OCI-LY1 (cell line): Measurements from ENCODE around the gene GNB5.
"Not testable (repeated sequence)": the region's sequence is repeated elsewhere in the genome, so short reads cannot be mapped to it uniquely, and the experiment has no call there.

ENCODE experiments used
- H2AFZ ChIP-seq: fragments of 200-600 bp; sonication (generic), shearing (Covaris generic); 2 replicates; pipeline ENCODE4 v1.6.0; 2014; ENCODE audit warnings: antibody characterized with exemption, mild to moderate bottlenecking, low read length
- H3F3A ChIP-seq: fragments of 200-600 bp; sonication (generic), shearing (Covaris generic); 2 replicates; pipeline ENCODE4 v1.6.0; 2014; ENCODE audit warnings: mild to moderate bottlenecking, antibody characterized with exemption, low read length, moderate library complexity; ENCODE audit not compliant: insufficient read depth
- H3K27ac ChIP-seq: fragments of 200-600 bp; sonication (generic); 2 replicates; pipeline ENCODE4 v1.5.1; 2014; ENCODE audit warnings: low read length, mixed run types, mild to moderate bottlenecking, low read depth; ENCODE audit not compliant: poor library complexity, severe bottlenecking
- H3K27me3 ChIP-seq: fragments of 200-600 bp; sonication (generic); 2 replicates; pipeline ENCODE4 v1.6.0; 2014; ENCODE audit warnings: antibody characterized with exemption, mild to moderate bottlenecking, low read length, moderate library complexity; ENCODE audit not compliant: insufficient read depth
- H3K36me3 ChIP-seq: fragments of 200-600 bp; sonication (generic); 2 replicates; pipeline ENCODE4 v1.6.1; 2014; ENCODE audit warnings: mild to moderate bottlenecking, antibody characterized with exemption, low read length, moderate library complexity, mixed read lengths; ENCODE audit not compliant: insufficient read depth
- H3K4me1 ChIP-seq: fragments of 200-600 bp; sonication (generic); 2 replicates; pipeline ENCODE4 v1.5.1; 2014; ENCODE audit warnings: mild to moderate bottlenecking, low read length, moderate library complexity; ENCODE audit not compliant: insufficient read depth, severe bottlenecking
- H3K4me2 ChIP-seq: fragments of 200-600 bp; sonication (generic), shearing (Covaris generic); 2 replicates; pipeline ENCODE4 v1.6.1; 2014; ENCODE audit warnings: low read length
- H3K4me3 ChIP-seq: fragments of 200-600 bp; sonication (generic); 2 replicates; pipeline ENCODE4 v1.5.1; 2014; ENCODE audit warnings: low read length, low read depth, mild to moderate bottlenecking, mixed read lengths; ENCODE audit not compliant: poor library complexity, severe bottlenecking
- H3K79me2 ChIP-seq: fragments of 200-600 bp; shearing (Covaris generic); 2 replicates; pipeline ENCODE4 v1.6.1; 2016; ENCODE audit warnings: mixed run types, low read length, mixed read lengths; ENCODE audit not compliant: insufficient read depth
- H3K9ac ChIP-seq: fragments of 200-600 bp; sonication (generic), shearing (Covaris generic); 2 replicates; pipeline ENCODE4 v1.6.1; 2014; ENCODE audit warnings: mild to moderate bottlenecking, low read length, mixed read lengths
- H3K9me2 ChIP-seq: fragments of 200-600 bp; sonication (generic), shearing (Covaris generic); 2 replicates; pipeline ENCODE4 v1.6.1; 2014; ENCODE audit warnings: low read depth, mild to moderate bottlenecking, low read length, mixed read lengths
- H3K9me3 ChIP-seq: fragments of 200-600 bp; shearing (Covaris generic); 2 replicates; pipeline ENCODE4 v1.6.1; 2014; ENCODE audit warnings: low read length, mixed read lengths
- H4K20me1 ChIP-seq: fragments of 200-600 bp; sonication (generic), shearing (Covaris generic); 2 replicates; pipeline ENCODE4 v1.6.0; 2016; ENCODE audit warnings: mild to moderate bottlenecking, low read length; ENCODE audit not compliant: insufficient read depth
- CTCF ChIP-seq: fragments of 200-600 bp; sonication (generic), shearing (Covaris generic); IDR thresholded peaks from 2 replicates; pipeline ENCODE4 v1.5.1; 2017; ENCODE audit warnings: mild to moderate bottlenecking, antibody characterized with exemption, low read length, moderate library complexity, mixed read lengths
- EZH2 ChIP-seq: fragments of 200-600 bp; sonication (generic), shearing (Covaris generic); IDR thresholded peaks from 2 replicates; pipeline ENCODE4 v1.8.0; 2017; ENCODE audit warnings: borderline replicate concordance, mixed run types, mild to moderate bottlenecking, antibody characterized with exemption, low read length, moderate library complexity, mixed read lengths

Gene GNB5

GRCh38 chr15:52191207-52191606 is at the start of gene GNB5:
TSS of gene GNB5 (minus strand) at chr15:52191392. CDS start at chr15:52184676, 6,716 bp downstream.
- no peaks in the 10 kb centered on the region for H3K9me2 ChIP-seq
- no peaks in the 10 kb centered on the region for H3K27me3 ChIP-seq
- H3K4me2 ChIP-seq, result no peak within 1 kb of the TSS
- no peak within 1 kb of the TSS for H3K9ac ChIP-seq
- H3K36me3 ChIP-seq, result no peaks in the 10 kb centered on the region
- H3K27ac ChIP-seq, result no peak within 1 kb of the TSS
- H3F3A ChIP-seq, result no peaks in the 10 kb centered on the region
- no peak for TF ChIP-seq CTCF
- no peak for TF ChIP-seq EZH2
- H3K4me1 ChIP-seq, result no peaks in the 10 kb centered on the region
- no peaks in the 10 kb centered on the region for H3K79me2 ChIP-seq
- no peaks in the 10 kb centered on the region for H3K9me3 ChIP-seq
- no peak within 1 kb of the TSS for H2AFZ ChIP-seq
- no peaks in the 10 kb centered on the region for H4K20me1 ChIP-seq
- H3K4me3 ChIP-seq, result no peak within 1 kb of the TSS

GRCh38 chr15:52240166-52240565 is 49.0 kb upstream of the GNB5 start:
- Histone ChIP-seq H3K4me2 (no peak overlapping the region), H3K79me2 (no peaks in the 10 kb centered on the region), H2AFZ (no peak overlapping the region), H3K4me3 (no peak overlapping the region), H3K9me3 (no peaks in the 10 kb centered on the region), H4K20me1 (no peaks in the 10 kb centered on the region), H3K9ac (no peak overlapping the region), H3K9me2 (no peaks in the 10 kb centered on the region), H3K27me3 (no peaks in the 10 kb centered on the region), H3F3A (no peaks in the 10 kb centered on the region), H3K27ac (no peak overlapping the region), H3K4me1 (peaks cover 42% of the 10 kb centered on the region), H3K36me3 (no peaks in the 10 kb centered on the region)
- TF ChIP-seq CTCF (no peak), EZH2 (no peak)

DNA sequence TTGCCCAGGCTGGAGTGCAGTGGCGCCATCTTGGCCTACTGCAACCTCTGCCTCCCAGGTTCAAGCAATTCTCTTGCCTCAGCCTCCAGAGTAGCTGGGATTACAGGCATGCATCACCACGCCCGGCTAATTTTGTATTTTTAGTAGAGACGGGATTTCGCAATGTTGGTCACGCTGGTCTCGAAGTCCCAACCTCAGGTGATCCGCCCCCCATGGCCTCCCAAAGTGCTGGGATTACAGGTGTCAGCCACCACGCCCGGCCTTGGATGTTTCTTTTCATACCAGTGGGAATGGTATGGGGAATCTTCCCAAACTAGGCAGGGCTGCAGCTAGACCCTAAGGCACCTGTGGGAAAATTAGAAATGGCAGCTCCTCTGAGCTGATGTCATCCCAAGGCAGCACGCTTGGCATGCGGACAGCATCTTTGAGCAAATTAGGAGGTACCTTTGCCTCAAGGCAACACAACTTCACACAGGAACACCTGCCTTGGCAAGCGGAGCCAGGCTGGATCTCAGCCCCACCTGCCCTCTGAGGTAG is 47.9 kb upstream of the GNB5 start:
- not testable (repeated sequence) for H4K20me1 ChIP-seq, H2AFZ ChIP-seq, H3K79me2 ChIP-seq, H3K9me3 ChIP-seq, H3K4me3 ChIP-seq, H3K4me2 ChIP-seq, H3K27me3 ChIP-seq, H3K27ac ChIP-seq, H3F3A ChIP-seq, H3K36me3 ChIP-seq, H3K9me2 ChIP-seq, H3K9ac ChIP-seq
- H3K4me1 ChIP-seq, result peaks cover 47% of the 10 kb centered on the region

DNA sequence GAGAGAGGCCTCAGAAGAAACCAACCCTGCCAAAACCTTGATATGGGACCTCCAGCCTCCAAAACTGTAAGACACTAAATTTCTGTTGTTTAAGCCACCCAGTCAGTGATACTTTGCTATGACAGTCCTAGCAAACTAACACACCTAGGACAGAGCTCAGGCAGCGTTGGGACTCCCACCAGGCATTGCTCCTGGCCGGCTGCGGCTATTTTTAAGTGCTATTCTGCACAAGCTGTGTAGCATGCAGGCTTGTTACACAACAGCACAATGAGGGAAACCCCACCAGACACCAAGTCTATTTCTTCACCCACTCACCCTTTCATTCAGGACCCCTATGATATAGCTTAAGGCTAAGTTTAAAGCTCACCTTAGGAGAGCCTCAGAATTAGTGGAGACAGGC is 47.0 kb upstream of the GNB5 start:
- Histone ChIP-seq H3K4me2 (no peak overlapping the region), H2AFZ (no peak overlapping the region), H3K36me3 (no peaks in the 10 kb centered on the region), H3K9me2 (no peaks in the 10 kb centered on the region), H3K4me1 (peaks cover 47% of the 10 kb centered on the region), H3K9ac (no peak overlapping the region), H3K27me3 (no peaks in the 10 kb centered on the region), H3K79me2 (no peaks in the 10 kb centered on the region), H3K4me3 (no peak overlapping the region), H3K27ac (no peak overlapping the region), H3K9me3 (no peaks in the 10 kb centered on the region), H3F3A (0 out of 2 replicates have a peak, but pooled peaks cover 15% of the 10 kb centered on the region), H4K20me1 (no peaks in the 10 kb centered on the region)
- TF ChIP-seq EZH2 (no peak), CTCF (no peak)
